Measurements from ENCODE around the gene PDE8B. TPM values are rescaled to one million over a fixed set of nuclear protein-coding genes. Genes with fewer than 3 reads are reported as not detected.

Gene PDE8B
- total RNA-seq, 4 donors from 2014 or later: 0.16 to 1.3 (median 0.71) TPM; not detected in 1

- Histone ChIP-seq H3K36me3 (no peaks in the 10 kb centered on the region), H3K27ac (no peak overlapping the region), H3K4me1 (no peaks in the 10 kb centered on the region), H3K27me3 (no peaks in the 10 kb centered on the region), H3K9me3 (no peaks in the 10 kb centered on the region), H3K4me3 (no peak overlapping the region)
- in situ Hi-C loops (cut with MboI; ENCODE audit: low sequenced_read_pairs in 4 of 4) (no loop called here), intact Hi-C loops (cut with DNase I; ENCODE audit: low total_unique reads) (no loop called here)
- DNase-seq (no peak), ATAC-seq (no peak)
- TF ChIP-seq POLR2A (IDR thresholded peaks at IDR 0.05): no peak
These were observed 31.0 kb downstream of the PDE8B start for GRCh38 chr5:77241444-77241843.

DNA sequence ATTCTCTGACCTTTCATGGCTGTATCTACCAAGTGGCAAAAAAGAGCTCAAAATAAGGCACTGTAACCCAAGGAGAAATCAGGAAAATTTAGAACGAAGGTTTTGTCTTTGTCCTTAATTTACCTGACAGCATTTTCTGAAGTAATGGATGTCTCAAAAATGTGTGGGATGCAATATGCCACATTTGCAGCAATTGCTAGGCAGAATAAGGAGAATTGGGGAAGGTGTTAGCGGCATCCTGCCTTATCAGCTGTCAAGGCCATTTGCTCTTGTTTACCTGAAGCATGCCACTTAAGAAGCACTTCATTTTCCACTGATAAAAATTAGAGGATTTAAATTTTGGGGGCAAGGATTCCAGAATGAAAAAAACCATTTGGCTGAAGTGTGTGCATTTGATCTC, 39.0 kb downstream of the PDE8B start:
- Histone ChIP-seq H3K27me3 (no peaks in the 10 kb centered on the region), H3K9me3 (no peaks in the 10 kb centered on the region), H3K27ac (no peak overlapping the region), H3K4me3 (no peak overlapping the region), H3K4me1 (no peaks in the 10 kb centered on the region), H3K36me3 (no peaks in the 10 kb centered on the region)
- in situ Hi-C loops (cut with MboI; ENCODE audit: low sequenced_read_pairs in 4 of 4) (no loop called here), intact Hi-C loops (cut with DNase I; ENCODE audit: low total_unique reads) (no loop called here)
- TF ChIP-seq POLR2A (IDR thresholded peaks at IDR 0.05): no peak
- TF ChIP-seq CTCF (IDR thresholded peaks at IDR 0.05 in 4 of 5, conservative IDR thresholded peaks at IDR 0.05 in 1 of 5): no peak
- DNase-seq: no peak
- no peak for ATAC-seq

DNA sequence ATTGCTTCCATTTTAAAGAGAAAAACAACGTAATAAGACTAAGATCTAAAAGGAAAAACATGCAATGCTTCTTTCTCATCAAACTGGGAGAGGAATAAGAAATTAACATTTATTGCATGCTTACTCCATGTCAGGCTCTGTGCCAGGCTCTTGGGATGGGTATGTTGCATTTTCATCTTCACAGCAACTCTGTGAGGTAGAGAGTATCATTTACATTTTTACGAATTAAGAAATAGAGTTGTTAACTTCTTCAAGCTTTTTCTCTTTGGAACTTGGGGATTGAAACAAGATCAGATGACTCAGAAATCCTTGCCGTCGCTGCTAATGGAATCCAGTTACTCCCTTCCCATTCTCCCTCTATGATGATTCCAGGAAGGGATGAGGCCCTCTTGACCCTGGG, 39.5 kb downstream of the PDE8B start:
- Histone ChIP-seq H3K4me1 (no peaks in the 10 kb centered on the region), H3K9me3 (no peaks in the 10 kb centered on the region), H3K27me3 (no peaks in the 10 kb centered on the region), H3K36me3 (no peaks in the 10 kb centered on the region), H3K27ac (no peak overlapping the region), H3K4me3 (no peak overlapping the region)
- intact Hi-C loops (cut with DNase I; ENCODE audit: low total_unique reads) (no loop called here), in situ Hi-C loops (cut with MboI; ENCODE audit: low sequenced_read_pairs in 4 of 4) (no loop called here)
- DNase-seq: no peak
- TF ChIP-seq CTCF (IDR thresholded peaks at IDR 0.05 in 4 of 5, conservative IDR thresholded peaks at IDR 0.05 in 1 of 5) (no peak), POLR2A (IDR thresholded peaks at IDR 0.05) (no peak)
- no peak for ATAC-seq

DNA sequence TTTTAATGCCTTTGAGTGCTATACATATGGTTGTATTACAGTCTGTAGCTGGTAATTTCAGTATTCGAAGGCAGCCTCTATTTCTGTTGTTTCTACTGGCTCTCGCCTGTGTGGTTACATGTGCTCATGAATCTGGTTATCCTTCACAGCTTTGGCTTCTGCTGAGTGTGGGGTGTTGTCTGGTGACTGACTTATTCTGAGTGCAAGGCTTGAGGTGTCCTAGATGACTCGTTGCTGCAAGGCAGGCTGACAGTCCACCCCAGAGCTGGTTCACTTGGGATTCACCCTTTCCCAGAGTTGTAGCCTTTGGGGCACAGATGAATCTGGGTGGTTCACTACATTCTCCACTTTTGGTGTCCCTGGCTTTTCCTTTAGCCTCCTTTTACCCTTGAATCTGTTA, 41.4 kb downstream of the PDE8B start:
- Histone ChIP-seq H3K36me3 (no peaks in the 10 kb centered on the region), H3K4me1 (no peaks in the 10 kb centered on the region), H3K4me3 (no peak overlapping the region), H3K27me3 (no peaks in the 10 kb centered on the region), H3K9me3 (no peaks in the 10 kb centered on the region), H3K27ac (no peak overlapping the region)
- ATAC-seq: no peak
- in situ Hi-C loops (cut with MboI; ENCODE audit: low sequenced_read_pairs in 4 of 4) (no loop called here), intact Hi-C loops (cut with DNase I; ENCODE audit: low total_unique reads) (no loop called here)
- DNase-seq: no peak
- no peak for TF ChIP-seq CTCF (IDR thresholded peaks at IDR 0.05 in 4 of 5, conservative IDR thresholded peaks at IDR 0.05 in 1 of 5)

DNA sequence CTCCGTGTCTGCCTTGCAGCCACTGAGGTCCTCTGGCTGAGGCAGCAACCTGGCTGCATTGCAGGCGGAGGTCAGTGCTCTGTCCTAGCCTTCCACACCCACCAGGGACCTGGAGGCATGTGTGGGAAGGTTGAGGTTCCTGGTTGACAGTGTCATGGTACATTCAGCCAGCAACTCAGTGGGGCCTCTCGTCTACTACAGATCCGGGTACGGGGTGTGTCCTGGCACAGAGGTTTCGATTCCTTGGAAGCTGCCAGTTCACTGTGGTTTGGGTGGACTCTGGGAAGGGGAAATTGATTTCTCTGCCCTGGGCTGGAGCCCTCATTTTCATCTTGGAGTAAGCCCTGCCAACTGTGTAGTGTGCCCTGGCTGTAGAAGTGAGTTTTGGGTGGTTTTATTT, 45.1 kb downstream of the PDE8B start:
- Histone ChIP-seq H3K4me3 (no peak overlapping the region), H3K4me1 (no peaks in the 10 kb centered on the region), H3K27ac (no peak overlapping the region), H3K9me3 (no peaks in the 10 kb centered on the region), H3K36me3 (no peaks in the 10 kb centered on the region), H3K27me3 (no peaks in the 10 kb centered on the region)
- TF ChIP-seq CTCF (IDR thresholded peaks at IDR 0.05 in 4 of 5, conservative IDR thresholded peaks at IDR 0.05 in 1 of 5): no peak
- TF ChIP-seq POLR2A (IDR thresholded peaks at IDR 0.05): no peak
- in situ Hi-C loops (cut with MboI; ENCODE audit: low sequenced_read_pairs in 4 of 4) (no loop called here), intact Hi-C loops (cut with DNase I; ENCODE audit: low total_unique reads) (no loop called here)
- DNase-seq (no peak), ATAC-seq (no peak)

Data from gastrocnemius medialis (tissue), 4 donors.